Progenitor cell of endocrine pancreas (in vitro differentiated cells): ENCODE measurements around the gene LTBP2. TPM values are rescaled to one million over a fixed set of nuclear protein-coding genes. Genes with fewer than 3 reads are reported as not detected.

Source experiments
- DNase-seq: peaks from one replicate; pipeline ENCODE4 v3.0.0; 2021; ENCODE audit warnings: low spot score; ENCODE audit not compliant: unreplicated experiment
- H3K27ac Mint-ChIP-seq: 2 replicates; pipeline ENCODE4 v1.8.0; 2021; ENCODE audit warnings: mild to moderate bottlenecking, moderate library complexity, mixed read lengths
- H3K27me3 Mint-ChIP-seq: 2 replicates; pipeline ENCODE4 v1.8.0; 2021; ENCODE audit warnings: mixed read lengths
- H3K36me3 Mint-ChIP-seq: 2 replicates; pipeline ENCODE4 v1.8.0; 2022; ENCODE audit warnings: mixed read lengths; ENCODE audit not compliant: insufficient read depth
- H3K4me1 Mint-ChIP-seq: 2 replicates; pipeline ENCODE4 v1.8.0; 2021; ENCODE audit warnings: low read depth, mixed read lengths
- H3K4me3 Mint-ChIP-seq: 2 replicates; pipeline ENCODE4 v1.8.0; 2021; ENCODE audit warnings: low read depth, mild to moderate bottlenecking, moderate library complexity, mixed read lengths
- H3K9me3 Mint-ChIP-seq: 2 replicates; pipeline ENCODE4 v1.8.0; 2021; ENCODE audit warnings: low read depth, mixed read lengths
- CTCF ChIP-seq: fragments of 200-600 bp; sonication (generic); IDR thresholded peaks from one replicate; pipeline ENCODE4 v1.5.0; 2021; ENCODE audit warnings: antibody characterized with exemption, mild to moderate bottlenecking; ENCODE audit not compliant: unreplicated experiment
- total RNA-seq: library from RNA; stranded (reverse); gene quantifications from 2 replicates; pipeline ENCODE4 v1.2.1, GENCODE V29; 2021

The LTBP2 gene
- total RNA-seq, 1 donor from 2014 or later: 0.79 TPM

DNA sequence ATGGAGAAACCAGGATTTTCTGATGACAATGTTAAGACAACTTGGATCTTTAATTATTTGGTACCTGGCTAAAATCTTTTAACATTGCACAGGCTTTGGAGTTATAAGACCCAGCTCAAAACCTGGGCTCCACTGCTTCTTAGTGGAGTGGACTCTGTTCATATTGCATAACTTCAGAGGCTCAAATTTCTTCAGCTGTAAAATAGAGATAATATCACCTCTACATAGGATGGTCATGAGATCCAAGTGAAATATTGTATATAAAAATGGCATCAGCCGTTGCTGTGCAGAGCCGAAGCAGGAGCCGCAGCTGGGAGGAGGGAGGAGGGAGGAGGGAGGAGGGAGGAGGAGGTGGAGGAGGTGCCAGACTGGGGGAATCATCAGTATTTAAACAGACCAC, 129.5 kb downstream of the LTBP2 start:
- no peaks in the 10 kb centered on the region for H3K27me3 Mint-ChIP-seq
- no peak for TF ChIP-seq CTCF
- H3K4me1 Mint-ChIP-seq: peaks cover 2% of the 10 kb centered on the region
- no peak for DNase-seq
- no peaks in the 10 kb centered on the region for H3K9me3 Mint-ChIP-seq
- H3K36me3 Mint-ChIP-seq: peaks cover 25% of the 10 kb centered on the region
- no peak overlapping the region for H3K27ac Mint-ChIP-seq
- no peak overlapping the region for H3K4me3 Mint-ChIP-seq

GRCh38 chr14:74480046-74480445, 132.0 kb downstream of the LTBP2 start:
- Mint-ChIP-seq H3K9me3 (no peaks in the 10 kb centered on the region), H3K4me3 (no peak overlapping the region), H3K4me1 (no peaks in the 10 kb centered on the region), H3K27me3 (no peaks in the 10 kb centered on the region), H3K36me3 (peaks cover 25% of the 10 kb centered on the region), H3K27ac (no peak overlapping the region)
- no peak for TF ChIP-seq CTCF
- no peak for DNase-seq

- Mint-ChIP-seq H3K9me3 (no peaks in the 10 kb centered on the region), H3K36me3 (peaks cover 19% of the 10 kb centered on the region), H3K27me3 (no peaks in the 10 kb centered on the region), H3K4me1 (no peaks in the 10 kb centered on the region), H3K4me3 (no peak overlapping the region), H3K27ac (no peak overlapping the region)
- DNase-seq: no peak
- TF ChIP-seq CTCF: peak; percentile 79
Observed at GRCh38 chr14:74478996-74479635, 132.9 kb downstream of the LTBP2 start.

- Mint-ChIP-seq H3K4me1 (no peaks in the 10 kb centered on the region), H3K27ac (no peak overlapping the region), H3K9me3 (no peaks in the 10 kb centered on the region), H3K4me3 (no peak overlapping the region), H3K36me3 (peaks cover 19% of the 10 kb centered on the region), H3K27me3 (no peaks in the 10 kb centered on the region)
- TF ChIP-seq CTCF: no peak
- DNase-seq: no peak
Observed at GRCh38 chr14:74476607-74477006, 135.4 kb downstream of the LTBP2 start.

DNA sequence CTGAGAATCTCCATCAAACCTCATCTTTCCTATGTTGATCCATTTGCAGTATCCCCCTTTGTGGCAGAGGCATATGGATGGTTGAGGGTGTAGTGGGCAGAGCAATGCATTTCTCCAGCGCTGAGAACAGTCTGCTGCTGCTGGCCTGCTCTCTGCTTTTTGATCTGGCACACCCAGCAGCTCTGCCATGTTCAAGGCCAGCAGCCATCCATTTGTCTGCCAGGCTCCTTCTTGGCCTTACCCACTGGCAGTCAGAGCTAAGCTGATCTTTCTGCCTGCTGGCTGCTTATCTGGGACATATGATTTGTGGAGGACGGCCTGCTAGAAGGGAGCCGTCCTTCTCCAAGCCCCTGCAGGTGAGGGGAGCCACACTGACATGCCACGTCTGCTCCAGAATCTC, 135.9 kb downstream of the LTBP2 start:
- H3K36me3 Mint-ChIP-seq: peaks cover 17% of the 10 kb centered on the region
- no peak for DNase-seq
- no peak for TF ChIP-seq CTCF
- no peak overlapping the region for H3K27ac Mint-ChIP-seq
- H3K9me3 Mint-ChIP-seq: no peaks in the 10 kb centered on the region
- no peak overlapping the region for H3K4me3 Mint-ChIP-seq
- H3K4me1 Mint-ChIP-seq: no peaks in the 10 kb centered on the region
- no peaks in the 10 kb centered on the region for H3K27me3 Mint-ChIP-seq
